HEK293 (cell line): Measurements from ENCODE around the gene PSMC2.

Source experiments
- CTCF ChIA-PET: fragments of 350-600 bp; formaldehyde crosslinking; extraction: SDS; loops from one replicate; lab custom pipeline; 2021; ENCODE audit warnings: antibody characterized with exemption; lab: Yijun Ruan, JAX
- POLR2A ChIA-PET: fragments of 300-600 bp; formaldehyde crosslinking; extraction: SDS; loops from one replicate; lab custom pipeline; 2020; ENCODE audit warnings: antibody characterized with exemption, inconsistent platforms; lab: Yijun Ruan, JAX
- H3K27ac ChIP-seq: fragments of 200-500 bp; sonication (Bioruptor generic); 2 replicates; pipeline ENCODE4 v1.5.1; 2014; ENCODE audit warnings: low read depth, low read length, control low read depth, inconsistent platforms; ENCODE audit errors: extremely low read depth
- H3K36me3 ChIP-seq, 2 experiments: fragments of 200-500 bp in 1 of 2; sonication (Bioruptor generic) in 1 of 2; 1 replicate in 1 of 2; 2 replicates in 1 of 2; pipeline ENCODE4 v1.5.1; 2014 to 2017; ENCODE audit warnings: inconsistent platforms in 2 of 2, low read length in 2 of 2; ENCODE audit not compliant: control insufficient read depth in 2 of 2, insufficient read depth in 1 of 2
- H3K4me1 ChIP-seq: fragments of 200-500 bp; sonication (Bioruptor generic); 2 replicates; pipeline ENCODE4 v1.5.1; 2014; ENCODE audit warnings: mild to moderate bottlenecking, low read length, inconsistent platforms; ENCODE audit not compliant: control insufficient read depth, insufficient read depth
- H3K4me3 ChIP-seq: 2 replicates; pipeline ENCODE4 v1.5.1; 2011; ENCODE audit warnings: low read depth, mild to moderate bottlenecking, control low read depth, low read length, moderate library complexity
- H3K9me3 ChIP-seq: fragments of 200-500 bp; sonication (Bioruptor generic); 2 replicates; pipeline ENCODE4 v1.5.1; 2014; ENCODE audit warnings: low read depth, low read length, inconsistent platforms; ENCODE audit not compliant: control insufficient read depth, insufficient read depth
- CTCF ChIP-seq: fragments of 450-650 bp; formaldehyde crosslinking; IDR thresholded peaks from 2 replicates; pipeline ENCODE4 v1.5.1; 2016; ENCODE audit warnings: missing biosample characterization, missing genetic modification characterization
- GLI2 ChIP-seq: fragments of 450-650 bp; formaldehyde crosslinking; IDR thresholded peaks from 2 replicates; pipeline ENCODE4; 2017; ENCODE audit warnings: missing biosample characterization, missing genetic modification characterization, low read depth, borderline replicate concordance
- KLF17 ChIP-seq: fragments of 450-650 bp; formaldehyde crosslinking; IDR thresholded peaks from 2 replicates; pipeline ENCODE4 v1.5.1; 2016; ENCODE audit warnings: missing biosample characterization, missing genetic modification characterization
- KLF8 ChIP-seq: fragments of 450-650 bp; formaldehyde crosslinking; IDR thresholded peaks from 2 replicates; pipeline ENCODE4 v1.5.1; 2016; ENCODE audit warnings: missing biosample characterization, missing genetic modification characterization
- MEIS1 ChIP-seq: sonication (generic); formaldehyde crosslinking; IDR thresholded peaks from 2 replicates; pipeline ENCODE4 v1.8.1; 2022; ENCODE audit warnings: missing genetic modification reagents, mild to moderate bottlenecking, borderline replicate concordance
- SCRT1 ChIP-seq: fragments of 450-650 bp; formaldehyde crosslinking; IDR thresholded peaks from 2 replicates; pipeline ENCODE4 v1.5.1; 2016; ENCODE audit warnings: missing biosample characterization, missing genetic modification characterization, borderline replicate concordance
- SP3 ChIP-seq: fragments of 450-650 bp; formaldehyde crosslinking; IDR thresholded peaks from 2 replicates; pipeline ENCODE4 v1.5.1; 2016; ENCODE audit warnings: missing biosample characterization, missing genetic modification characterization
- SP7 ChIP-seq: fragments of 450-650 bp; formaldehyde crosslinking; IDR thresholded peaks from 2 replicates; pipeline ENCODE4 v1.5.1; 2016; ENCODE audit warnings: missing biosample characterization, missing genetic modification characterization
- WT1 ChIP-seq: fragments of 450-650 bp; formaldehyde crosslinking; IDR thresholded peaks from 2 replicates; pipeline ENCODE4 v1.5.1; 2016; ENCODE audit warnings: missing biosample characterization, missing genetic modification characterization
- YY2 ChIP-seq: fragments of 450-650 bp; formaldehyde crosslinking; IDR thresholded peaks from 2 replicates; pipeline ENCODE4 v1.5.1; 2016; ENCODE audit warnings: missing biosample characterization, missing genetic modification characterization
- ZBTB10 ChIP-seq: fragments of 450-650 bp; formaldehyde crosslinking; IDR thresholded peaks from 2 replicates; pipeline ENCODE4 v1.5.1; 2016; ENCODE audit warnings: missing biosample characterization, missing genetic modification characterization
- ZNF114 ChIP-seq: fragments of 450-650 bp; formaldehyde crosslinking; IDR thresholded peaks from 2 replicates; pipeline ENCODE4 v1.5.0; 2017; ENCODE audit warnings: missing biosample characterization, missing genetic modification characterization
- ZNF132 ChIP-seq: fragments of 450-650 bp; formaldehyde crosslinking; IDR thresholded peaks from 2 replicates; pipeline ENCODE4 v1.5.1; 2017; ENCODE audit warnings: missing biosample characterization, missing genetic modification characterization, borderline replicate concordance
- ZNF169 ChIP-seq: fragments of 450-650 bp; formaldehyde crosslinking; IDR thresholded peaks from 2 replicates; pipeline ENCODE4 v1.5.1; 2016; ENCODE audit warnings: missing biosample characterization, missing genetic modification characterization
- ZNF223 ChIP-seq: fragments of 450-650 bp; formaldehyde crosslinking; IDR thresholded peaks from 2 replicates; pipeline ENCODE4 v1.5.1; 2016; ENCODE audit warnings: missing biosample characterization, missing genetic modification characterization
- ZNF398 ChIP-seq: fragments of 450-650 bp; formaldehyde crosslinking; IDR thresholded peaks from 2 replicates; pipeline ENCODE4 v1.5.1; 2017; ENCODE audit warnings: missing biosample characterization, missing genetic modification characterization
- ZNF518A ChIP-seq: fragments of 450-650 bp; formaldehyde crosslinking; conservative IDR thresholded peaks from 2 replicates; pipeline ENCODE4 v1.5.1; 2016; ENCODE audit warnings: low read depth, missing biosample characterization, missing genetic modification characterization
- ZNF645 ChIP-seq: fragments of 450-650 bp; formaldehyde crosslinking; IDR thresholded peaks from 2 replicates; pipeline ENCODE4; 2016; ENCODE audit warnings: missing biosample characterization, missing genetic modification characterization
- ZNF660 ChIP-seq: fragments of 450-650 bp; IDR thresholded peaks from 2 replicates; pipeline ENCODE4 v1.5.1; 2018; ENCODE audit warnings: missing biosample characterization, mild to moderate bottlenecking, missing genetic modification characterization
- ZSCAN18 ChIP-seq: fragments of 450-650 bp; formaldehyde crosslinking; IDR thresholded peaks from 2 replicates; pipeline ENCODE4 v1.5.1; 2016; ENCODE audit warnings: missing biosample characterization, missing genetic modification characterization
- ZSCAN23 ChIP-seq: fragments of 450-650 bp; formaldehyde crosslinking; IDR thresholded peaks from 2 replicates; pipeline ENCODE4 v1.5.1; 2016; ENCODE audit warnings: missing biosample characterization, missing genetic modification characterization

Gene PSMC2

GRCh38 chr7:103316380-103316941 is 31.0 kb upstream of the PSMC2 start (continued):
- TF ChIP-seq ZBTB10 (tag by site-specific recombination) (no peak), KLF17 (tag by site-specific recombination) (no peak), ZNF660 (tag by site-specific recombination) (no peak), ZSCAN23 (tag by site-specific recombination) (no peak), SCRT1 (no peak), ZNF169 (tag by site-specific recombination) (no peak), ZNF114 (tag by site-specific recombination) (no peak), WT1 (tag by site-specific recombination) (no peak)

GRCh38 chr7:103317009-103317408 is 30.4 kb upstream of the PSMC2 start:
- Histone ChIP-seq H3K4me1 (no peaks in the 10 kb centered on the region), H3K36me3 (peaks cover 66 to 91% of the 10 kb centered on the region in 2 experiments), H3K4me3 (no peak overlapping the region), H3K9me3 (no peaks in the 10 kb centered on the region), H3K27ac (no peak overlapping the region)
- ChIA-PET CTCF (no interaction called here), POLR2A (interaction anchor here (1.6 kb wide), 1 partner anchor 31 kb away, joined by 6 read pairs; the partner anchor contains the start of gene PSMC2)
- TF ChIP-seq KLF8 (tag by site-specific recombination) = no peak
- no peak for TF ChIP-seq CTCF (tag by site-specific recombination)
- no peak for TF ChIP-seq ZNF518A (tag by site-specific recombination)
- TF ChIP-seq GLI2 (tag by site-specific recombination) = no peak
- no peak for TF ChIP-seq YY2 (tag by site-specific recombination)
- TF ChIP-seq SP3 (tag by site-specific recombination) = no peak
- TF ChIP-seq ZNF223 (tag by site-specific recombination) = no peak
- no peak for TF ChIP-seq MEIS1 (CRISPR knock-in tag)
- no peak for TF ChIP-seq SP7 (tag by site-specific recombination)
- no peak for TF ChIP-seq ZNF645
- TF ChIP-seq ZNF132 (tag by site-specific recombination) = no peak
- no peak for TF ChIP-seq ZSCAN18 (tag by site-specific recombination)
- no peak for TF ChIP-seq ZNF398 (tag by site-specific recombination)
